Ascending aorta (tissue), 2 donors: Measurements from ENCODE around the gene SLC12A4. TPM values are rescaled to one million over a fixed set of nuclear protein-coding genes. Genes with fewer than 3 reads are reported as not detected.

Experiments
- DNase-seq, 2 donors: peaks; one replicate each; pipeline ENCODE4 v3.0.0-alpha.2; 2019; ENCODE audit warnings: low spot score in 2 of 2
- H3K27ac ChIP-seq, 2 donors: fragments of 200-600 bp; sonication (generic); one replicate each; pipeline ENCODE4 v1.5.1; 2016 to 2017; ENCODE audit warnings: mild to moderate bottlenecking in 1 of 2
- H3K27me3 ChIP-seq: fragments of 200-600 bp; sonication (generic); one replicate; pipeline ENCODE4 v1.5.1; 2017
- H3K36me3 ChIP-seq, 2 donors: fragments of 200-600 bp; sonication (generic); one replicate each; pipeline ENCODE4 v1.5.1; 2016
- H3K4me1 ChIP-seq, 2 donors: fragments of 200-600 bp; sonication (generic); one replicate each; pipeline ENCODE4 v1.5.1; 2016 to 2017; ENCODE audit warnings: mild to moderate bottlenecking in 1 of 2
- H3K4me3 ChIP-seq, 2 donors: fragments of 200-600 bp; sonication (generic); one replicate each; pipeline ENCODE4 v1.5.1; 2016 to 2017; ENCODE audit warnings: mild to moderate bottlenecking in 1 of 2
- H3K9me3 ChIP-seq, 2 donors: fragments of 200-600 bp; sonication (generic); one replicate each; pipeline ENCODE4 v1.5.1; 2016
- CTCF ChIP-seq, 3 experiments: fragments of 200-600 bp in 2 of 3; fragments of 450-650 bp in 1 of 3; sonication (generic) in 2 of 3; IDR thresholded peaks; one replicate each; pipeline ENCODE4 v1.5.1; 2016 to 2019; ENCODE audit warnings: antibody characterized with exemption in 3 of 3, mild to moderate bottlenecking in 1 of 3, moderate library complexity in 1 of 3
- intact Hi-C: fragments of 100-400 bp; cut with DNase I; formaldehyde crosslinking; loops from one replicate; pipeline ENCODE4 v1.15.1; 2023
- total RNA-seq: library from RNA; depleted of rRNA; stranded (reverse); fragments of >200 nt; gene quantifications from one replicate; pipeline ENCODE4 v1.1.0, GENCODE V29; 2016

The SLC12A4 gene
- total RNA-seq, 1 donor from 2014 or later, result 83.2 TPM

- H3K36me3 ChIP-seq, result peaks cover 14 to 24% of the 10 kb centered on the region in 2 donors
- H3K4me1 ChIP-seq, result peaks cover 18 to 23% of the 10 kb centered on the region in 2 donors
Observed at GRCh38 chr16:67914758-67915495, 53.5 kb downstream of the SLC12A4 start.

GRCh38 chr16:67910158-67910557 lies 58.3 kb downstream of the SLC12A4 start:
- TF ChIP-seq CTCF (IDR thresholded peaks at IDR 0.05), result no peak
- Histone ChIP-seq H3K27me3 (no peaks in the 10 kb centered on the region), H3K4me3 (no peak overlapping the region), H3K4me1 (peaks cover 0 to 2% of the 10 kb centered on the region in 2 donors), H3K9me3 (no peaks in the 10 kb centered on the region), H3K36me3 (peaks cover 26 to 42% of the 10 kb centered on the region in 2 donors), H3K27ac (no peak overlapping the region)
- intact Hi-C loops, result no loop called here
- DNase-seq, result no peak

More at GRCh38 chr16:67914758-67915495, 53.5 kb downstream of the SLC12A4 start:
- no peak for DNase-seq
- Histone ChIP-seq H3K27me3 (no peaks in the 10 kb centered on the region), H3K4me3 (no peak overlapping the region), H3K9me3 (no peaks in the 10 kb centered on the region), H3K27ac (no peak overlapping the region)
- intact Hi-C loops, result no loop called here
- no peak for TF ChIP-seq CTCF (IDR thresholded peaks at IDR 0.05)

DNA sequence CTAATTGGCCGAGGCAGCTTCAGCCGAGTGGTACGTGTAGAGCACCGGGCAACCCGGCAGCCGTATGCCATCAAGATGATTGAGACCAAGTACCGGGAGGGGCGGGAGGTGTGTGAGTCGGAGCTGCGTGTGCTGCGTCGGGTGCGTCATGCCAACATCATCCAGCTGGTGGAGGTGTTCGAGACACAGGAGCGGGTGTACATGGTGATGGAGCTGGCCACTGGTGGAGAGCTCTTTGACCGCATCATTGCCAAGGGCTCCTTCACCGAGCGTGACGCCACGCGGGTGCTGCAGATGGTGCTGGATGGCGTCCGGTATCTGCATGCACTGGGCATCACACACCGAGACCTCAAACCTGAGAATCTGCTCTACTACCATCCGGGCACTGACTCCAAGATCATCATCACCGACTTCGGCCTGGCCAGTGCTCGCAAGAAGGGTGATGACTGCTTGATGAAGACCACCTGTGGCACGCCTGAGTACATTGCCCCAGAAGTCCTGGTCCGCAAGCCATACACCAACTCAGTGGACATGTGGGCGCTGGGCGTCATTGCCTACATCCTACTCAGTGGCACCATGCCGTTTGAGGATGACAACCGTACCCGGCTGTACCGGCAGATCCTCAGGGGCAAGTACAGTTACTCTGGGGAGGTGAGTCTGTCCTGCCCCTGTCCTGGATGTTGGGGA lies 59.2 kb downstream of the SLC12A4 start:
- Histone ChIP-seq H3K27ac (no peak overlapping the region), H3K4me1 (no peaks in the 10 kb centered on the region), H3K9me3 (no peaks in the 10 kb centered on the region), H3K36me3 (peaks cover 26 to 42% of the 10 kb centered on the region in 2 donors), H3K27me3 (no peaks in the 10 kb centered on the region), H3K4me3 (no peak overlapping the region)
- no peak for TF ChIP-seq CTCF (IDR thresholded peaks at IDR 0.05)
- DNase-seq, result no peak
- intact Hi-C loops, result no loop called here

GRCh38 chr16:67907397-67908180 lies 60.8 kb downstream of the SLC12A4 start:
- intact Hi-C loops, result no loop called here
- TF ChIP-seq CTCF (IDR thresholded peaks at IDR 0.05), result no peak

GRCh38 chr16:67902831-67903230 lies 65.6 kb downstream of the SLC12A4 start:
- no peak overlapping the region for H3K27ac ChIP-seq
- no peak for DNase-seq
- TF ChIP-seq CTCF (IDR thresholded peaks at IDR 0.05), result no peak

More at GRCh38 chr16:67907397-67908180, 60.8 kb downstream of the SLC12A4 start:
- no peaks in the 10 kb centered on the region for H3K4me1 ChIP-seq
- H3K27me3 ChIP-seq, result no peaks in the 10 kb centered on the region
- no peak overlapping the region for H3K4me3 ChIP-seq
- no peak for DNase-seq
- H3K9me3 ChIP-seq, result no peaks in the 10 kb centered on the region
- H3K36me3 ChIP-seq, result peaks cover 26 to 39% of the 10 kb centered on the region in 2 donors
- no peak overlapping the region for H3K27ac ChIP-seq

More at GRCh38 chr16:67902831-67903230, 65.6 kb downstream of the SLC12A4 start:
- Histone ChIP-seq H3K9me3 (no peaks in the 10 kb centered on the region), H3K27me3 (no peaks in the 10 kb centered on the region), H3K4me3 (no peak overlapping the region), H3K4me1 (peaks cover 0 to 4% of the 10 kb centered on the region in 2 donors), H3K36me3 (peaks cover 0 to 5% of the 10 kb centered on the region in 2 donors)
- intact Hi-C loops, result no loop called here
